Raji (cell line): ENCODE data around the gene SIGLEC11.

ENCODE experiments used
- POLR2A ChIP-seq: IDR thresholded peaks from 2 replicates; pipeline ENCODE4 v1.6.1; 2011; ENCODE audit warnings: low read depth, low read length, control low read depth; ENCODE audit not compliant: insufficient read depth

Gene SIGLEC11

GRCh38 chr19:49923055-49924003 lies 37.6 kb downstream of the SIGLEC11 start:
- TF ChIP-seq POLR2A = no peak

GRCh38 chr19:49921871-49922795 lies 38.8 kb downstream of the SIGLEC11 start:
- no peak for TF ChIP-seq POLR2A

GRCh38 chr19:49920624-49921363 lies 40.2 kb downstream of the SIGLEC11 start:
- no peak for TF ChIP-seq POLR2A

GRCh38 chr19:49918089-49918488 lies 42.9 kb downstream of the SIGLEC11 start:
- TF ChIP-seq POLR2A = no peak

- no peak for TF ChIP-seq POLR2A
Measured at GRCh38 chr19:49916839-49917733, 43.9 kb downstream of the SIGLEC11 start.

GRCh38 chr19:49915271-49915670 lies 45.7 kb downstream of the SIGLEC11 start:
- no peak for TF ChIP-seq POLR2A

GRCh38 chr19:49913720-49914119 lies 47.3 kb downstream of the SIGLEC11 start:
- TF ChIP-seq POLR2A = no peak

GRCh38 chr19:49912965-49913685 lies 47.8 kb downstream of the SIGLEC11 start:
- TF ChIP-seq POLR2A = no peak

- TF ChIP-seq POLR2A = no peak
Measured at GRCh38 chr19:49911381-49912145, 49.4 kb downstream of the SIGLEC11 start.

GRCh38 chr19:49910179-49910578 lies 50.8 kb downstream of the SIGLEC11 start:
- TF ChIP-seq POLR2A = no peak

- TF ChIP-seq POLR2A = no peak
Measured at GRCh38 chr19:49908480-49909420, 52.2 kb downstream of the SIGLEC11 start.
